Stimulated activated CD8-positive, alpha-beta memory T cell treated with anti-CD3 and anti-CD28 coated beads, Interleukin-2, amount 100 ng/mL, for 48 hours (primary cell): ENCODE results near the gene KEAP1.
"Not testable (repeated sequence)": the region's sequence is repeated elsewhere in the genome, so short reads cannot be mapped to it uniquely, and the experiment has no call there.

ENCODE experiments used
- DNase-seq, 2 donors: peaks; one replicate each; pipeline ENCODE4 v3.0.0-alpha.2; 2020; ENCODE audit warnings: low read depth in 2 of 2

KEAP1 gene

GRCh38 chr19:10499550-10500246 is 3.5 kb downstream of the KEAP1 start:
- no peak for DNase-seq

GRCh38 chr19:10497371-10497770 is 5.8 kb downstream of the KEAP1 start:
- DNase-seq = no peak

GRCh38 chr19:10491472-10492047 is 11.6 kb downstream of the KEAP1 start:
- no peak for DNase-seq

GRCh38 chr19:10486551-10486950 is 16.6 kb downstream of the KEAP1 start:
- DNase-seq = no peak

GRCh38 chr19:10478903-10479384 is 24.2 kb downstream of the KEAP1 start:
- peak; percentile 77 to 82 for DNase-seq

- DNase-seq = no peak
These were observed 24.7 kb downstream of the KEAP1 start for GRCh38 chr19:10478476-10478875.

GRCh38 chr19:10474962-10475451 is 28.1 kb downstream of the KEAP1 start:
- DNase-seq = no peak

GRCh38 chr19:10473192-10473591 is 30.0 kb downstream of the KEAP1 start:
- DNase-seq = no peak

- DNase-seq = no peak
These were observed 31.2 kb downstream of the KEAP1 start for GRCh38 chr19:10471909-10472308.

GRCh38 chr19:10468133-10468532 is 35.0 kb downstream of the KEAP1 start:
- no peak for DNase-seq

GRCh38 chr19:10467104-10467706 is 36.0 kb downstream of the KEAP1 start:
- DNase-seq = no peak

GRCh38 chr19:10464456-10464855 is 38.7 kb downstream of the KEAP1 start:
- DNase-seq = no peak

- DNase-seq = no peak
These were observed 40.6 kb downstream of the KEAP1 start for GRCh38 chr19:10462557-10462956.

- DNase-seq = not testable (repeated sequence)
These were observed 41.1 kb downstream of the KEAP1 start for GRCh38 chr19:10462042-10462441.

GRCh38 chr19:10461047-10461949 is 41.9 kb downstream of the KEAP1 start:
- DNase-seq = peak; percentile 82 to 92

- no peak for DNase-seq
These were observed 42.5 kb downstream of the KEAP1 start for GRCh38 chr19:10460714-10461046.

- not testable (repeated sequence) for DNase-seq
These were observed 44.4 kb downstream of the KEAP1 start for GRCh38 chr19:10458733-10459132.

GRCh38 chr19:10454267-10454666 is 48.9 kb downstream of the KEAP1 start:
- no peak for DNase-seq

- no peak for DNase-seq
These were observed 49.3 kb downstream of the KEAP1 start for GRCh38 chr19:10453852-10454251.

GRCh38 chr19:10452726-10453618 is 50.2 kb downstream of the KEAP1 start:
- no peak for DNase-seq
